GM20431 (cell line): ENCODE measurements around the gene ZSWIM3.
"Not testable (repeated sequence)": the region's sequence is repeated elsewhere in the genome, so short reads cannot be mapped to it uniquely, and the experiment has no call there.

Experiments
- in situ Hi-C: fragments of 300-500 bp; cut with MseI, MboI; formaldehyde crosslinking; loops from one replicate; pipeline ENCODE4 v1.15.0; 2020; ENCODE audit warnings: low sequenced_read_pairs; ENCODE audit not compliant: unreplicated experiment

ZSWIM3 gene

GRCh38 chr20:45888681-45889080, 31.3 kb downstream of the ZSWIM3 start:
- in situ Hi-C loops = no loop called here

- in situ Hi-C loops = no loop called here
Measured at GRCh38 chr20:45890077-45890984, 32.9 kb downstream of the ZSWIM3 start.

- in situ Hi-C loops = no loop called here
Measured at GRCh38 chr20:45890985-45891983, 33.9 kb downstream of the ZSWIM3 start, which contains the start of the genes CTSA and NEURL2. TSS of gene CTSA (plus strand) at chr20:45891335. CDS start at chr20:45891569, 234 bp downstream. TSS of gene NEURL2 (minus strand) at chr20:45891208. CDS start at chr20:45890991, 217 bp downstream.

GRCh38 chr20:45892049-45892825, 34.8 kb downstream of the ZSWIM3 start:
- in situ Hi-C loops = no loop called here

- in situ Hi-C loops = no loop called here
Measured at GRCh38 chr20:45892828-45893500, 35.5 kb downstream of the ZSWIM3 start.

GRCh38 chr20:45893831-45894230, 36.4 kb downstream of the ZSWIM3 start:
- in situ Hi-C loops = no loop called here

- in situ Hi-C loops = no loop called here
Measured at GRCh38 chr20:45894797-45895196, 37.4 kb downstream of the ZSWIM3 start.

- in situ Hi-C loops = no loop called here
Measured at GRCh38 chr20:45896641-45897161, 39.3 kb downstream of the ZSWIM3 start.

GRCh38 chr20:45897289-45897688, 39.9 kb downstream of the ZSWIM3 start:
- in situ Hi-C loops = no loop called here

- in situ Hi-C loops = no loop called here
Measured at GRCh38 chr20:45897692-45898091, 40.3 kb downstream of the ZSWIM3 start.

- in situ Hi-C loops = no loop called here
Measured at GRCh38 chr20:45898285-45898684, 40.9 kb downstream of the ZSWIM3 start.

- in situ Hi-C loops = no loop called here
Measured at GRCh38 chr20:45899046-45899835, 41.8 kb downstream of the ZSWIM3 start.

- in situ Hi-C loops = not testable (repeated sequence)
Measured at GRCh38 chr20:45901332-45901731, 43.9 kb downstream of the ZSWIM3 start.

GRCh38 chr20:45902199-45902701, 44.8 kb downstream of the ZSWIM3 start:
- in situ Hi-C loops = no loop called here

- in situ Hi-C loops = no loop called here
Measured at GRCh38 chr20:45904583-45905504, 47.4 kb downstream of the ZSWIM3 start.

GRCh38 chr20:45905505-45906079, 48.2 kb downstream of the ZSWIM3 start:
- in situ Hi-C loops = no loop called here
